Stimulated activated CD4-positive, alpha-beta T cell treated with anti-CD3 and anti-CD28 coated beads, Interleukin-2, amount 100 ng/mL, for 48 hours (primary cell): Measurements from ENCODE around the gene CD226.
"Not testable (repeated sequence)": the region's sequence is repeated elsewhere in the genome, so short reads cannot be mapped to it uniquely, and the experiment has no call there.

Experiments
- DNase-seq, 2 donors: peaks; one replicate each; pipeline ENCODE4 v3.0.0-alpha.2; 2020

The CD226 gene

DNA sequence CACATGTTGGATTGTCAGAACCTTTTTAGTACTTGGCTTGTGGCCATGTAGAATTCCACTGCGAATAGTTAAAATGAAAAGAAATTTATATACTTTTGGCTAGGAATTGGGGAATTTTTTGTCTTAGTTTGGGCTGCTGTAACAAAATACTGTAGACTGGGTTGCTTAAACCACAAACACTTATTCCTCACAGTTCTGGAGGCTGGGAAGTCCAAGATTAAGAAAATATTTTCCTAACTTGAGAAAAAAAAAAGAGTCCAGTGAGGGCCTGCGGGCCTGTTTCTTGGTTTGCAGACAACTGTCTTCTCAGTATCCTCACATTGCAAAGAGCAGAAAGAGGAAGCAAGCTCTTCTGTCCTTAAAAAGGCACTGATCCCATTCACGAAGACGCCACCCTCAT is 81.9 kb downstream of the CD226 start:
- no peak for DNase-seq

DNA sequence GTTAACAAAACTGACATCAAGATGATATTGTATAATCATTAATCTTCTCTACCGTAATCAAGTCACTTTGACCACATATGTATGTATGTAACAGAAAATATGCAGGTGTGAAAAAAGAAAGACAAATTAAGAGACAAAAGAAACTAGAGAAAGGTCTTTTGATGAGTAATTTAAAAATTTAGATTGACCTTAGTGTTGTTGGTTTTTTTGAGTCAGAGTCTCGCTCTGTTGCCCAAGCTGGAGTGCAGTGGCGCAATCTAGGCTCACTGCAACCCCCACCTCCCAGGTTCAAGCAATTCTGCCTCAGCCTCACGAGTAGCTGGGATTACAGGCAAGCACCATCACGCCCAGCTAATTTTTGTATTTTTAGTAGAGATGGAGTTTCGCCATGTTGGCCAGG is 82.9 kb downstream of the CD226 start:
- DNase-seq: not testable (repeated sequence)

DNA sequence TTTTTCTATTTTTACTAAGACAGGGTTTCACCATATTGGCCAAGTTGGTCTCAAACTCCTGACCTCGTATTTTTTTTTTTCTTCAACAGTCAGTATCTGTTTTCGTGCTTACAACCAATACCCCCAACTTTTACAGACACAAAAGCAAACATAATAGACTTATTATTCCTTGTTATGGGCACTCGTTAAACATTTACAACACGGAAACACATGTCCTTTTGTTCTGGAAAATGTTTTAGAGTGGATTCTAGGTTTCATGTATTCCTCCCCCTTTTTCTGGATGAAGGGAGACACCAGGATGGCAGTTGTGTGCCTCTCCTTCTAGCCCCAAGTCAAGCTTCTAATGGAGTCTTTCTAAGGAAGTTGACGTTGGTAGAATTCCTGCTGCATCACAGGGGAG is 88.8 kb downstream of the CD226 start:
- no peak for DNase-seq

DNA sequence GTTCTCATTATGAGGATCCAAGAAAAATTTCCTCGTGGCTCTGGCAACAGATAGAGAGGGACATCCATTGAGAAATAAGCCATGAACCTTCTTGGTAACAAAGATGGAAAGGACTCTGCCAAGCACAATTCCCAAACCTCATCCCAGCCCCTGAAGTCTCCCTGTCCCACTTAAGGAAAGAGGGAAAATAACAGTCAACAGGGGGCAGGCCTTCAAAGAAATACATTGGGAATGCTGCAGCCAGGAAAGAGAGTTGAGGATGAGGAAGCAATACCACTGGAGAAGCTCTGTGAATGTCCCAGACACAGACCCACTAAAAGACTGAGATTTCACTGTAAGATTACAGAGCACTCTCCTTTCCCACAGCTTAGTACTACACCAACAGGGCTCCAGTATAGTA is 93.2 kb downstream of the CD226 start:
- DNase-seq: no peak

DNA sequence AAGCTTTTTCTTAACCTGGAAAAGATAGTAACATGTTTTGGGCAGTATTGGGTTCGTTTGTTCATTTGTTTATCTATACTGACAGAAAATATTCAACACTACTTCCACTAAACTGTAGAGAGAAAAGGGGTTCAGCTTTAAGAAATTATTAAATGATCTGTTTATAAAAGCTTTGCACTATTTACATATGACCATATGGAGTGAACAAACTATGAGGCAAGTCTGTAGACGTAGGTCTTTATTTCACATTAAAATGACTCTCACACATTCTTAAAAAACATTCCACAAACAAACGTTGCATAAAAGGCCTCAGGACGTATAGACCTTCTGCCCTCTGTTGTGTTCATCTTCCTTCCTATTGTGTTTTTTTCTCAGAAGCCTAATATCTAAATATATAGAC is 94.6 kb downstream of the CD226 start:
- no peak for DNase-seq

DNA sequence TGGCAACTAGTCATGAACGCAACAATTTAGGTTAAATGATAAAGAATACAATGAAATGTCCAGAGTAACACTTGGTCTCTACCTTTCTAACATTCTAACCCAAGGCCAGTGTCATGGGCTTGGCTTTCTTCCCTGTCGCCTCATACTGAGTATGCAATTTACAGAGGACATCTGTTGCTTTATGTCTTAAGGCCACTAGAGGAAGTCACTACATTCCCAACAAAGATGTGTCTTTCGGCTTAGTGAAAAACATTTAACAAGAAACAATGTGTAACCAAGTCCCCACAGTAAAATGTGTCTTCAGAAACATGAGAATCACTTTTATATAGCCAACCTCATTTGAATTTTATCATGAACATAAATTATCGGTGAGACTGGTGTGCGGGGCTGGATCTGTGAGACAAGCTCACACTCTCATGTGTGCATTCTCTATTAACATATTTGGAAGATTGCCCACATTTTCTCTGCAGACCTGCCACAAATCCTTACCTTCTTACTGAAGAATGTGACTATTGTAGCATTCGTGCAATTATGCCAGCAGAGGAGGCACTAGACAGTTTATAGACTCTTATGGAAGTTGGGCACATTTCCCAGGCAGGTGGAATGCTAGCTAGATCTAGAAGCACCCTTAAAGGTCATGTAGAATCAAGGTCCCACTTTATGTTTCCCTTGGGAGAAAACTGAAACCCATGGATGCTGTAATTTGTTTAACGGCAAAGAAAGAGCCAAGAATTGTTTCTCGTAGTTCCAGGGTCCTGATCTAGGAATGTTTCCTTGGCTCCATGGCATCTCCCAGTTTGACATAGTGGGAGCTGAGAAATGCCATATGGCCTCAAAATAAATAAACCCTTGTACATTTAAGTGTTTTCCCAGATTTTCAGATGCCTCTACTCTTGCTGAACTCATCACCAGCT is 101.8 kb downstream of the CD226 start:
- no peak for DNase-seq

DNA sequence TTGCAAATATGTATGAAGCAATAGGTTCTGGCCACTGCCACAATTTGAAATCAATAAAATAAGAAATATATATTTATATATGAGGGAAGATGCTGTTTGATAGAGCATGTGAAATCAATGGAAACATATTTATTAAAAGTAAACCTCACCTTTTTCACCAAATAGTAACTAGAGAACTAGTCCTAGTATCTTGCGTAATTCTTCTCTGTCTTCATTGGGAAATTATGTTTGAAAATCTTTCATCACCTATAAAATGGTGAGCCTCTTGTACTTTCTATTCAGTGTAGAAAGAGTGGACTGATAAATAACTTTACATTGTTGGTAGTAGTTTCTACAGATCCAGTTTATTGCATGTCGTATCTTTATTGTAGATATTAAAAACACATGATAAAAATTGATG is 103.0 kb downstream of the CD226 start:
- DNase-seq: no peak

DNA sequence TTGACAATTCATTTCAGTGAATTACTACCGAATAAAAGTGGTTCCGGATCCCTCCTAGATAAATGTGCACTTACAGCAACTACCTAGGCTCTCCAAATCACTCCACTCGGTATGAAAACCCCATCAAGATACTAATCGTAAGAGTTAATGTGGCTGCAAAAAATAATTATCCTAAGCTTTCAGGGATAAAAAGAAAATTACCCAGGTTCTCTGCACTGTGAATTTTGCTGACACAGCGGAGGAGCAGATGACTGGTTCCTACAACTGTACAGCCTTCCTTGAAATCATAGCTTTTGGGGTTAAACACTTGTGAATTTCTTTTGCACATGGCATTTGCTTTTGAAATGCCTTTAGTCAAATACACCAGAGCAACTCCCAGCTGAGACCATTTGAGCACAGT is 104.7 kb downstream of the CD226 start:
- no peak for DNase-seq

DNA sequence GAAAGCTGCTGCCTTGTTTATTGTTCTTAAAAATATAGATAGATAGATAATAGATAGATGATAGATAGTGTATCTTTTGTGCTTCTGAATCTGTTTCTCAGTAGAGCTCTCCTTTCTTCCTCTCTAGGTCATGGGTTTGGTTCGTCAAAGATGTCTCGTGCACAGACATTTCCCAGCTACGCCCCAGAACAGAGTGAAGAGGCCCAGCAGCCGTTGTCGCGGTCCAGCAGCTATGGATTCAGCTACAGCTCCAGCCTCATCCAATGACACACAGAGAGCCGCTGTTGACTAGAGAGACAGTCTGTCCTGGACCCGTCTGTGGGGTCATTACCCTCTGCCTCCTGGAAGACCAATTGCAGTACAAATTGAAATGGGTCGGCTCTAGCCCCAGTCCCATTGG is 106.6 kb downstream of the CD226 start:
- no peak for DNase-seq

DNA sequence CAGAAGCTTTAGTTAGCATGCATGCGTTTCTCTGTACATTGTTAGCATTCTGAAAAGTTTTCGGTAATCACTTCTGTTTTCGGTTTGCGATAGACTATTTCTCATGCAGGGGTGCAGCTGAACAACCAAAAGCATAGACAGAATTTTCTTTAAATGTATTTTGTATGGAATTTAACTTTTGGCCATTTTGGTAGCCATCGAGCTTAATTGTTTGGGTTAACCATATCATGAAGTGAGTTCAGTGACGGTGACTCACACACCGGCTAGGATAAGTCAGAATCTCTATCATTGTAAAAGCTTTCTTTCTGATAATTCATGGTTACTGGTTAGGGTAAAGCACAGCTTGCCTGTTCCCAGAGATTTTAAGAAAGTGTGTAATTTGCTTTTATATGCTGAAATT is 107.2 kb downstream of the CD226 start:
- DNase-seq: no peak

DNA sequence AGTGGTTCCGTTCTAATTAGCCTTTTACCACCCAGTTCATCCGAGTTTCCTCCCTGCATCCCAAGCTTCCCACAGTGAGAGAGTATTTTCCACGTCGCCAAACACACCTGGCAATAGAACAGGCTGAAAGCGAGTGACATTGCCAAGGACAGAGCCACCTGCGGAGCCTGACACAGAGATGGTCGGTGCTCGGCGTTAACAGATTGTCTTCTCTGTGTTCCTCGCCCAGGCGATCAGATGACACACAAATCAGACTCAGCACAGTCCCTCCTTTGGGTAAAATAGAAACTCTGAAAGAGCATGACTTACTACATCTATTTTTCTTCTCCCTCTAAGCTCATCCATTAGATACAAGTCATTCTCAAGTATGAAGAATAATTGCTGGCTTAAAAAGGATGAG is 107.7 kb downstream of the CD226 start:
- DNase-seq: no peak

DNA sequence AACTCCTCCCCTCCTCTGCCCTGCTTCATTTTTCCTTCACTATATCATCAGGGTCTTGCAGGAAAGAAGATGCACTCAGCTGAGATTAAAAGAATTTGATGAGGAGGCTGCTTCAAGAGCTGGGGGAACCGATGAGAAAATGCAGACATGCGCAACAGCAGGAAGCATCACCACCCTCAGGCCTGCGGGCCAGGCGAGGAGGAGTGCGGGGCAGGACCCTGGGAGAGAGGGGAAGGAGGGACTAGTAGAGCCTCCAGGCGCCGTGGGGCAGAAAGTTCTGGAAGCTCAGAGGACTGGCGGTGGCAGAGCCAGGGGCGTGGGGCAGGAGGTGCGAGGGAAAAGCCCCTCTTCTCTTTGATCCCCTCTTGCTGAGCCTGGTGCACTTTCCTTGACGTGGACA is 108.2 kb downstream of the CD226 start:
- no peak for DNase-seq

DNA sequence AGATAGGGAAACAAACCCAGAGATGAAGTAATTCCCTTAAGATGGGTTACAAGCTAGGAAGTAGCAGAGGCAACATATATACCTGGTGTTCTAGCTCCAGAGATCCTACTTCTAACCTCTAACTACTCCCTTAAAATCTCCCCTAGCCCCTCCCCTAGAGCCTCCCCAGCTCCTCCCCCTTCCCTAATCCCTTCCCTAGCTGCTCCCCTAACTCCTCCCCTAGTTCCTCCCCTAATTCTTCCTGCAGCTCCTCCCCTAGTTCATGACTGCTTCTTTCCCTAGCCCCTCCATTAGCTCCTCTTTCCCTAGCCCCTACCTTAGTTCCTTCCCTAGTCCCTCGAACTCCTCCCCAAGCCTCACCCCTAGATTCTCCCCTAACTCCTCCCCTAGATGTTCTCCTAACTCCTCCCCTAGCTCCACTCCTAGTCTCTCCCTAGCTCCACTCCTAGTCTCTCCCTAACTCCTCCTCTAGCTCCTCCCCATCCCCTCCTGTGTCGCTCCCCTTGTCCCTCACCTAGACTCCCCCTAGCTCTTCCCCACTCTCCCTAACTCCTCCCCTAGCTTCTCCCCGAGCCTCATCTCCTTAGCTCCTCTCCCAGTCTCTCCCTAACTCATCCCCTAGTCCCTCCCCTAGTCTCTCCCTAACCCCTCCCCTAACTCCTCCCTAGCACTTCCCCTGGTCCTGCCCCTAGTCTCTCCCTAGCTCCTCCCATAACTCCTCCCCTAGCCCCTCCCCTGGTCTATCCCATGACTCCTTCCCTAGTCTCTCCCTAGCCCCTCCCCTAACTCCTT is 108.9 kb downstream of the CD226 start:
- DNase-seq: peak in 1 of 2 donors; percentile 9

DNA sequence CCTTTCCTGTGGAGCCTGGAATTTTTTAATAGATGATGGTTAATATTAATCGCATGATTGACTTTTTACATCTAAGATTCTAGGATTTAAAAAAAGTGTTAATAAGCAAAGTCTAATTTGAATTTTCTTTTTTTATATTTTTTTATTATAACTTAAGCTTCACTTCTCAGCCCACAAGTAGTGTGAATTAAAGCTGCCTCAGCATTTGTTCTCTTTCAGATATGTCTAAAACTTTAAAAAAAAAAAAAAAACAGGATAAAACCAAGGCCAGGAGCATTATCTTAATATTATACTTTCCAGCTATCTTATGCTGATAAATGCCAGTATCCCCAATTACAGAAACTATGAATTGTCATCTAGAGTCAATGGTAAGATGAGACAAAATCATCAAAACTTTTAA is 109.7 kb downstream of the CD226 start:
- no peak for DNase-seq

DNA sequence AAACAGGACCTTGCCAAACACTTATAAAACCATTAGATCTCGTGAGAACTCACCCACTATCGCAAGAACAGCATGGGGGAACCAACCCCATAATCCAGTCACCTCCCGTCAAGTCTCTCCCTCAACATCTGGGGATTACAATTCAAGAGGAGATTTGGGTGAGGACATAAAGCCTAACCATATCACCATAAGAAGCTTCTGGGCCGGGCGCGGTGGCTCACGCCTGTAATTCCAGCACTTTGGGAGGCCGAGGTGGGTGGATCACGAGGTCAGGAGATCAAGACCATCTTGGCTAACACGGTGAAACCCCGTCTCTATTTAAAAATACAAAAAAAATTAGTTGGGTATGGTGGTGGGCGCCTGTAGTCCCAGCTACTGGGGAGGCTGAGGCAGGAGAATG is 112.7 kb downstream of the CD226 start:
- not testable (repeated sequence) for DNase-seq

DNA sequence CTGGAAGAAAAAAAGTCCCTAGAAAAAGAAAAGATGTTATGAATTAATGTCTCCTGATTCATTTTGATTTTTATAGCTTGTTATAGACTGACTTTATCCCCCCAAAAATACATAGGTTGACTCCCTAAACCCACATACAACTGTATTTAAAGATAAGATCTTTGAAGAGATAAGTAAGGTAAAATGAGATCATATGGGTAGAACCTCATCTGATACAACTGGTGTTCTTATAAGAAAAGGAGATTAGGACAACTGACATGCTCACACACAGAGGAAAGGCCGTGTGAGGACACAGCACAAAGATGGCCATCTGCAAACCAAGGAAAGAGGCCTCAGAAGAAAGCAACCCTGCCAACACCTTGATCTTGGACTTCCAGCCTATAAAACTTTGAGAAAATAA is 117.5 kb downstream of the CD226 start:
- DNase-seq: no peak

DNA sequence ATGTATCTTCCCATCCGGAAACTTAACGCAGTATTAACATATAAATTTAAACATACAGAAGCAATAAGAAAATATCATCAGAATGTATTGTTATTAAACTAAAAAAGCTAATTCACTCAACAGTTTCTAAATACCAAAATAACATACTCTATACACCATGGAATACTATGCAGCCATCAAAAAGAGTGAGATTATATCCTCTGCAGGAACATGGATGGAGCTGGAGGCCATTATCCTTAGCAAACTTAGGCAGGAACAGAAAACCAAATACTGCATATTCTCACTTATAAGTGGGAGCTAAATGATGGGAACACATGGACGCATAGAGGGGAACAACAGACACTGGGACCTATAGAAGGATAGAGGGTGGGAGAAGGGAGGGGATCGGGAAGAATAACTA is 127.1 kb downstream of the CD226 start:
- no peak for DNase-seq

DNA sequence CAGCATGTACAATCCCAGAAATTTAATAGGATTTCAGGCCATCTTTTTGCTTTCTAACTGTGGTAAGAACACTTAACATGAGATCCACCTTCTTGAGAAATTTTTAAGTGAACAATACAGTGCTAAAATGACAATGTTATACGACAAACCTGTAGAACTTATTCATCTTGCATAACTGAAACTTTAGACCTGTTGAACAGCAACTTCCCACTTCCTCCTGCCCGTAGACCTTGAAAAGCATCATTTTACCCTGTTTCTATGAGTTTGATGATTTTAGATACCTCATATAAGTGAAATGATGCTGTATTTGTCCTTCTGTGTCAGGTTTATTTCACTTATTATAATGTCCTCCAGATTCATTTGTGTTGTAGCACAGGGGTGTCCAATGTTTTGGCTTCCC is 128.2 kb downstream of the CD226 start:
- no peak for DNase-seq

DNA sequence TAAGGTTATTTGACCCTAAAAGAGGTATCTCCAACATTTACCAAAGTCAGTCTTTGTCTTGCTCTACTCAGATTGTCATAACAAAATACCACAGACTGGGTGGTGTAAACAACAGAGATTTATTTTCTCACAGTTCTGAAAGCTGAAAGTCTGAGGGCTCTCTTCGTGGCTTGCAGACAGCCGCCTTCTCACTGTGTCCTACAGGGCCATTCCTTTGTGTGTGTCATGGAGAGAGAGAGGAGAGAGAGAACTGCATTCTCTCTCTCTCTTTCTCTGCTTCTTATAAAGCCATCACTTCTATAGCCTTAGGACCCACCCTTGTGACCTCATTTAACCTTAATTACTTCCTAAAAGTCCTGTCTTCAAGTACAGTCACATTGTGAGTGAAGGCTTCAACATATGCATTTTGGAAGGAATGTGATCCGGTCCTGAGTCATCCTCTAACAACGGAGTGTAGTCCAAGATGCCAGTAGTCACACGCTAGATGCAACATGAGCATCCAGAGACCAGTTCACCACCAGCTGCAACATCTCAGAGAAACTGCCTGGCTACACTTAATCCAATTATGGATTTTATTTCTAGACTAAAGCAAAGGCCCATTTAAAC is 130.2 kb downstream of the CD226 start:
- no peak for DNase-seq

DNA sequence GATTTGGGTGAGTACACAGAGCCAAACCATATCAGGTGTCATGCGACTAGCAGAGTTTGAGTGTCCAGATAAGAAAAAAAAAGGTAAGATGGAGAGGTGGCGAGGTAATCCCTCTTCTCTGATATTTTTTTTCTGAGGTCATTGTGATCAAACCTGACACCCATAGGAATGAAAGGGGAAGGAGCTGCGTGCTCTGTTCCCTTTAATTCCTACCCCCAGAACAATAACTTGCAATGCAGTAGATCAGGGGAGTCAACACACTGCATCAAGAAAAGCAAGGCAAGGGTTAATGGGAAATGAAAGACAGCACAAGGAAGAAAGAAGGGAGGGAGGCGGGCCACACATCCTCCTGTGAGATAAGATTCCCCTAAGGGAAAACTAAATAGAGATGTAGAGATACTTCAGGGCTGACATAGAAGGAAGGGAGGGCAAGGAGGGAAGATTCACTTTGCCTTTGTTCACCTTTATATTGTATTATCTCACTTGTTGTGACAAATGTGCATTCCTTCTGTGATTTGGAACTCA is 132.8 kb downstream of the CD226 start:
- no peak for DNase-seq

DNA sequence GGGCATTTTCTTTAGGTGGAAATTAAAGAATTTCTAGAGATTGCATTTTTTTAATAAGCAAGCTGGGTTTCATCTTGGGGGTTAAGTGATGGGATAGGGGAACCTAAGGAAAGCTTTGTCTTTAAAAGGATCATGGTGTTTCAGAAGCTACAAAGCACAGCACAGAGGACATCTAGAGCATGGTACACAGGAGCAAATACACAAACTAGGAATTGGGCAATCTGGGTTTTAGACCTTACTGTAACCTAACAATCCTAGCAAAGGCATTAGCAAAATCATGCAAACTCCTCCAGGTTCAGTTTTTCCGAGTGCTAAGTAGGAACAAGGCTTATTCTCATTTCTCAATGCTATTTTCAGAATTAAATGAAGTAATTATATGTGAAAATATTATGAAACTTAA is 134.1 kb downstream of the CD226 start:
- DNase-seq: no peak

DNA sequence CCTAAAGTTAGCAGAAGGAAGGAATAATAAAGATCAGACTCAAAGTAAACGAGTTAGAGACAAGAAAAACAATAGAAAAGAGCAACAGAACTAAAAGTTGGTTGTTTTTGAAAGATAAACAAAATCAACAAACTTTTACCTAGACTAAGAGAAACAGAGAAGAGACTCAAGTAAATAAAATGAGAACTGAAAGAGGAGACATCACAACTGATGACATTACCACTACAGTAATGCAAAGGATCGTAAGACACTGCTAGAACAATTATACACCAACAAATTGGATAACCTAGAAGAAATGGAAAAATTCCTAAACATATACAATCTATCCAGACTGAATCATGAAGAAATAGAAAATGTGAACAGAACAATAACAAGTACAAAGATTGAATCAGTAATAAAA is 139.3 kb downstream of the CD226 start:
- no peak for DNase-seq

DNA sequence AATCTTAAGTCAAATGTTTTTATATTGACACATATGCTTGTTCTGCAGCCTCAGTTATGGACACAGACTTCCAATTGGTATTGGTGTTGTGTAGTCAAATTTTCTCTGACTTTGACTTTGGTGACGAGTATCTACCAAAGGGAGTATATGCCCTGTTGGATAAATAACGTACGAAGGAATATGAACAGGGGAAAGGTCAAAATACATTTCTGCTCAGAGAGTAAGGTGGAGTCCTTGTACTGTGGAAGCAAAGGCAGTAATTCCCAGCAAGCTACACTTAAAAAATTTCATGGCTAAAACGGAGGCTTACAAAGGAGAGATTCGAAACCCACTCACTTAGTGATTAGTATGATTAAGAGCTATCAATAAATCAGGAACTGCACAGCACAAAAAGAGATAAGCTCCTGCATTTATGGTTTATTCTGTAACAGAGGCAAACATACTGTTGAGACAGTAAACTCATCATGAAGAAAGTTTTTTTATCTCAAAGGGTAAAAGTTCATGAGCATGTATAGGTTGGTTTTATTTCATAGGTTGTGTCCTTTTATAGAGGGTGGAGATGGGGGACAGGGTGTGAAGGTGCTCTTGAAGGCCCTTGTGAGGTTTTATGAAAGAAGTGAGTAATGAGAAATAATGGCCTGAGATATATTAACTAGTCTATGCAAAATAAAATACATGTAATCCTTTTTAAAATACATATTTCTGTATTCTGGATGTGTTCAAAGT is 142.7 kb downstream of the CD226 start:
- no peak for DNase-seq
